Activated T-cell treated with anti-CD3 and anti-CD28 coated beads, Interleukin-2, amount 50 U/mL, for 48 hours (primary cell): Measurements from ENCODE around the gene DDX41.
A peak's percentile ranks its signal among the peaks of the same experiment; 100 is the strongest.

ENCODE experiments used
- DNase-seq, 2 experiments: peaks; one replicate each; pipeline ENCODE4 v3.0.0-alpha.2; 2020

DDX41 gene

GRCh38 chr5:177512736-177513380 lies 3.9 kb downstream of the DDX41 start:
- DNase-seq = no peak

- DNase-seq = no peak
Observed at GRCh38 chr5:177511796-177512675, 4.7 kb downstream of the DDX41 start.

DNA sequence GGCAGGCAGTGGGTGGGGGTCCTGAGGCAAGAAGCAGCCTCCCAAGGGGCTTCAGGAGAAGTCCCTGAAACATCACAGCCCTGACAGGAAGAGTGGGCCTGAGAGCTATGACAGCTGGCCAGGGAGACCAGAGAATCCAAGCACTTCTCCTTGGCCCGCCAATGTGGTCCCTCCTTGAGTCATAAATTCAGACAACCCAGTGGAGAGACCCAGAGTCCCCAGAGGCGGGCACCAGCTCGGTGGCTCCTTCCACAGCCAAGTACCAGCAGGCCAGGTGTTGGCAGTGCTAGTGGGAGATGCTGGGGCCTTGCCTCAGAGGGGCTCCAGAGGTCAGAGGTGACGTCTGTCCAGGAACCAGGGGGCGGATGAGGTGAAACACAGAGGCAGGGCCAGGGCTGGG lies 5.6 kb downstream of the DDX41 start:
- no peak for DNase-seq

DNA sequence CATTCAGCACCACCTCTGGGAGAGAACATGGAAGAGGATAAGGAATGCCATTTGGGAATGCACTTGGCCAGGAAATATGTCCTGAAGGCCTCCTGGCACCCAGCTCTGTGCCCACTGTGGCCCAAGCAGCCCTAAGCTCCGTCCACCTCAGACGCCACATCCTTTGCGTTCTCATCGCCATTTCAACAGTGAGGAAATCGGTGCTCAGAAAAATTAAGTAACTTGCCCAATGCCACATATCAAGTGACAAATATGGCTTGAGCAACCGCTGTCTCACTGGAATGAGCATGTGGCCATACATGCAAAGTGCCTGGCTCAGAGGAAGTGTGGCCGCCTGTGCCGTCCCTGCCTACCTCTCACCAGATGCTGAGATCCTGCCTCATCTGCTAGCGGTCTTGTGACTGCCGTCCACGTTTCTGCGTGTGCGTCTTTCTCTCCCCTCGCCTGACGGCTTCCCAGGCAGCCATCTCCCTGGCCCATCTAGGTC lies 6.2 kb downstream of the DDX41 start:
- no peak for DNase-seq

DNA sequence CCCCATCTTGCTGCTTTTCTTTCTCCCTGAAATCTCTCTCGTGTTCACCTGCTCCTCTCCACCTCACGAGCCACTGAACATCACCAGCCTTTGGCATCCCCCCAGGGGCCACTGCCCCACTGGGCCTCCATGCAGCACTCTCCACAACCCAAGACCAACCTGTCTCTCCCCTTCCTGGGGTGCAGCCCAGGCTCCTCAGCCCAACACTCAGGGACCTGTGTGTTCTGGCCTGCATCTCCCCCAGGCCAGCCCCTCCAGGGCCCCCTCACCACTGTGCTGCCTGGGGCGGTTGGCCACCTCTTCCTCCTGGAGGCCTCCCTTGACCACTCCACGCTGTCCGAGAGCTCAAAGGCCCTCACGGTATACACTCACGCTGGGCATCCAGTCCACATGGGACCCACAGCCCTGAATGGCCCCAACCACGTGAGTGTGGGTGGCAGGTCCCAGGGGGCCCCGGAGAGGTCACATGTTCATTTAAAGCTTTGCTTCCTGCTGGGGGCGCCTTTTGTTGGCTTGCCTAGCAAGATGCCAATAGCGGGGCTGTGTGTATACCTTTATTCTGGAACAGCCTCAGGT lies 6.7 kb downstream of the DDX41 start:
- no peak for DNase-seq

GRCh38 chr5:177509381-177509951 lies 7.3 kb downstream of the DDX41 start, which contains the start of gene DOK3:
Gene DOK3 (minus strand): TSS chr5:177509826. CDS start chr5:177509540, 286 bp downstream.
- DNase-seq = no peak

- no peak for DNase-seq
Observed at GRCh38 chr5:177508837-177509236, 7.9 kb downstream of the DDX41 start.

GRCh38 chr5:177508221-177508611 lies 8.5 kb downstream of the DDX41 start:
- DNase-seq = no peak

- DNase-seq = no peak
Observed at GRCh38 chr5:177507596-177508220, 9.1 kb downstream of the DDX41 start.

DNA sequence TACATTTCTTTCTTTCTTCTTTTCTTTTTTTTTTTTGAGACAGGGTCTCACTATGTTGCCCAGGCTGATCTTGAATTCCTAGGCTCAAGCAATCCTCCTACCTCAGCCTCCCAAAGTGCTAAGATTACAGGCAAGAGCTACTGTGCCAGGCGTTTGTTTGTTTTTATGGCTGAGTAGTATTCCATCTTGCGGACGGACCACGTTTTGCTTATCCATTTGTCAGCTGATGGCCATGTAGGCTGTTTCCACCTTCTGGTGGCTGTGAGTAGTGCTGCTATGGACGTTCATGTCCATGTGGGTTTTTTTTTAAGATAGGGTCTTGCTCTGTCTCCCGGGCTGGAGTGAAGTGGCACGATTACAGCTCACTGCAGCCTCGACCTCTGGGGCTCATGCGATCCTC lies 9.6 kb downstream of the DDX41 start:
- no peak for DNase-seq

- DNase-seq = no peak
Observed at GRCh38 chr5:177505075-177505474, 11.7 kb downstream of the DDX41 start.

- no peak for DNase-seq
Observed at GRCh38 chr5:177504086-177505056, 12.4 kb downstream of the DDX41 start.

GRCh38 chr5:177503351-177504085 lies 13.2 kb downstream of the DDX41 start:
- no peak for DNase-seq

- no peak for DNase-seq
Observed at GRCh38 chr5:177502886-177503285, 13.9 kb downstream of the DDX41 start.

DNA sequence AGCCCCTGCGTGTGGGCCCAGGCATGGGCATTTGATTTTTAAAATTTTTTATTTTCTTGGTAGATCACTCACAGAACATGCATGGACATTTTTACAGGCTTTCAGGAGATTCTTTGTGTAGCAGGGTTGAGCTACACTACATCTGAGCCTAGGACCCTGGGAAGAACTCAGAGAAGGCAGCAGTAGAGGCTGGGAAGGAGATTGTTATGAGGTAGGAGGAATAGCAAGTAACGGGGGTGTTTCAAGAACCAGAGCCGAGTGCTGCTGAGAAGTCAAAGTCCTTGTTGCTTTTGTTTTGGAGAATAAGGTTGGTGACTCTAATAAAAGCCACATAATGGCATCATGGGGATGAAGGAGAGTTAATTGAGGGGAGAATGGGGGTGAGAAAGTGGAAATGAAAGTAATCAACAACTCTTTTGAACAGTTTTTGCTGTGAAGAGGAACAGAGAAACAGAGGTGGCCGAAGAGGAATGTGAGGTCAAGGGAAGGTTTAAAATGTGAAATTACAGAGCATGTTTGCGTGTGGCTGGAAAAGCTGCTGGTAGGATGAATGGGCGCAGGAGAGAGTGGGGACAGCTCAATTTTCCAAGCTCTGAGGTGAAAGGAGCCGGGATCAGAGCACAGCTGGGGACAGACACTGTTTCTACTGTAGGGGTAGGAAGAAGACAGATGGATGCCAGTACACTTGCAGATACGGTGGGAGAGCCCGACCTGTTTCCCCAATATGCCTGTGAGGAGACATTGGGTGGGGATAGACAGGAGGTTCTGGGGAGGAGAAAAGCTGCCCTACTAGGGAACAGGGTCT lies 14.7 kb downstream of the DDX41 start:
- no peak for DNase-seq

DNA sequence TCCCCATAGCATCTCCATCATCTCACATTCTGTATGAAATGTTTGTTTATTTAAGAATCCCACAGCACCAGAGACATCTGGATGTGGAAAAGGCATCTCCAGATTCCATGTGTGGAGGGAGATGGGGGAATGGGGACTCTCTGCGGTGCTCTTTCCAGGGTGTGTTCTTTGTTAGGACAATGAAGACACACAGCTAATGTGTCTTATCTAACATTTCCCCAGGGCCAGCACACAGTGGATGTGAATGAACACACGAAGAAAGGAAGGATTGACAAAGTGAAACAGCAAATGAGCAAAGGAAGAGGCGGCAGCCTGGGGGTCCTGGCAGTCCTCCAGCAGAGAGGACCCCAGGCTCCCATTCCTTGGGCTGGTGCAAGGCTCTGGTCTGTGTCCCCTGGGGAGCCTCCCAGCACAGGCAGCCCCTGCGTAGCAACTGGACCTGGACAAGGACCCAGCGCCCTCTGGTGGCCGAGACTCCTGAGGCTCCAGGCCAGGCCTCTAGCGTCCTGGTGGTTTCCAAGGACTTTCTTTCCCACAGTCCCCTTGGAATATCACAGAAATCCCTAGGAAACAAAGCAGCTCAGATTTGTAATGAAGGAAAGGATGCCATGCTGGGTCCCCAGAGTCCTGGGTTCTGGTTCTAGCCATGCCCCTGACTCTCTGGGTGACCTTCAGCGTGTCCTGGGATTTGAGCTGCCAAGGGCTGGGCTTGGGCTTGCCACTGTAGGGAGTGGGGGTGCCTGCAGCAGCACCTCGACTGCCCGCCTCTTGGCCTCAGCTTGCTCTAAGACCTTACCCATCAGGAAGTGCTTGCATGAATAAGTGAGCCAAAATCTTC lies 15.9 kb downstream of the DDX41 start:
- DNase-seq = peak; percentile 88 to 91

GRCh38 chr5:177499842-177500241 lies 16.9 kb downstream of the DDX41 start:
- DNase-seq = no peak

GRCh38 chr5:177498013-177498787 lies 18.6 kb downstream of the DDX41 start:
- DNase-seq = no peak
